ENCODE data around the gene PCNX4. TPM values are rescaled to one million over a fixed set of nuclear protein-coding genes. Genes with fewer than 3 reads are reported as not detected.

PCNX4 gene
- total RNA-seq, 3 donors from 2014 or later, result 23.7 to 32.0 (median 25.7) TPM

DNA sequence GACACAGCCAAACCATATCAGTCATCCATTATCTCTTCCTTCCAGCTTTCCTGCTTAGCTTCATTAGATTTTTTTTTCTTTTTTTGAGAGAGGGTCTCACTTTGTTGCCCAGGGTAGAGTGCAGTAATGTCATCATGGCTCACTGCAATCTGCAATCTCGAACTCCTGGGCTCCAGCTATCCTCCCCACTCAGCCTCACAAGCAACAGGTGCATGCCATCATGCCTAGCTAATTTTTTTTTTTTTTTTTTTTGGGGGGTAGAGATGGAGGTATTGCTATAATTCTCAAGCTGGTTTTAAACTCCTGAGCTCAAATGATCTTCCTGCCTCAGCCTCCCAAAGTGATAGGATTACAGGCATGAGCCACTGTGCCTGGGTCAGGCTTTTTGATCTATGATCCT lies 119.0 kb downstream of the PCNX4 start:
- TF ChIP-seq, protein P1, sequence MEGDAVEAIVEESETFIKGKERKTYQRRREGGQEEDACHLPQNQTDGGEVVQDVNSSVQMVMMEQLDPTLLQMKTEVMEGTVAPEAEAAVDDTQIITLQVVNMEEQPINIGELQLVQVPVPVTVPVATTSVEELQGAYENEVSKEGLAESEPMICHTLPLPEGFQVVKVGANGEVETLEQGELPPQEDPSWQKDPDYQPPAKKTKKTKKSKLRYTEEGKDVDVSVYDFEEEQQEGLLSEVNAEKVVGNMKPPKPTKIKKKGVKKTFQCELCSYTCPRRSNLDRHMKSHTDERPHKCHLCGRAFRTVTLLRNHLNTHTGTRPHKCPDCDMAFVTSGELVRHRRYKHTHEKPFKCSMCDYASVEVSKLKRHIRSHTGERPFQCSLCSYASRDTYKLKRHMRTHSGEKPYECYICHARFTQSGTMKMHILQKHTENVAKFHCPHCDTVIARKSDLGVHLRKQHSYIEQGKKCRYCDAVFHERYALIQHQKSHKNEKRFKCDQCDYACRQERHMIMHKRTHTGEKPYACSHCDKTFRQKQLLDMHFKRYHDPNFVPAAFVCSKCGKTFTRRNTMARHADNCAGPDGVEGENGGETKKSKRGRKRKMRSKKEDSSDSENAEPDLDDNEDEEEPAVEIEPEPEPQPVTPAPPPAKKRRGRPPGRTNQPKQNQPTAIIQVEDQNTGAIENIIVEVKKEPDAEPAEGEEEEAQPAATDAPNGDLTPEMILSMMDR (IDR thresholded peaks at IDR 0.05), result no peak
- Histone ChIP-seq H3K4me1 (ENCODE audit: low read depth) (peaks cover 16% of the 10 kb centered on the region), H3K36me3 (ENCODE audit: low read depth) (no peaks in the 10 kb centered on the region), H3K4me3 (no peak overlapping the region), H3K9me3 (no peaks in the 10 kb centered on the region)
- DNase-seq (no peak), ATAC-seq (no peak)
- intact Hi-C loops (cut with DNase I, micrococcal nuclease), result no loop called here

DNA sequence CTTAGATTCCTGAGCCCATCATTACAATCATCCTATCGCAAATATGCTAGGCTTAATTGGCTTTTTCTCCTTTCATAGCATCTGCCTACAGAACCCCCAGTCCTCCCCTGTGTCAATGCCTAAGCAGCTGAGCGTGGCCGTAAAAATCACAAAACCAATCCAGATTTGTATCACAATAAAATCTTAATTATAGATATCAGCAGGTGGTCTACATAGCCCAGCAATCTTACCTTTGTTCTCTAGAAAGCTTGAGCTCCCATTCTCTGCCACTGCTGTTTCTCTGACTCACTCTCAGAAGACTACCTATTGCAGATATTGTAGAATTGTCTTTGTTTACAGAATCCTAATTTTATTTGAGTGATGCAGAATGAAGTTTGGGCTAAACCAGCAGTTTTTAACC lies 119.4 kb downstream of the PCNX4 start:
- no peaks in the 10 kb centered on the region for H3K36me3 ChIP-seq (ENCODE audit: low read depth)
- TF ChIP-seq, protein P1 (IDR thresholded peaks at IDR 0.05), result no peak

DNA sequence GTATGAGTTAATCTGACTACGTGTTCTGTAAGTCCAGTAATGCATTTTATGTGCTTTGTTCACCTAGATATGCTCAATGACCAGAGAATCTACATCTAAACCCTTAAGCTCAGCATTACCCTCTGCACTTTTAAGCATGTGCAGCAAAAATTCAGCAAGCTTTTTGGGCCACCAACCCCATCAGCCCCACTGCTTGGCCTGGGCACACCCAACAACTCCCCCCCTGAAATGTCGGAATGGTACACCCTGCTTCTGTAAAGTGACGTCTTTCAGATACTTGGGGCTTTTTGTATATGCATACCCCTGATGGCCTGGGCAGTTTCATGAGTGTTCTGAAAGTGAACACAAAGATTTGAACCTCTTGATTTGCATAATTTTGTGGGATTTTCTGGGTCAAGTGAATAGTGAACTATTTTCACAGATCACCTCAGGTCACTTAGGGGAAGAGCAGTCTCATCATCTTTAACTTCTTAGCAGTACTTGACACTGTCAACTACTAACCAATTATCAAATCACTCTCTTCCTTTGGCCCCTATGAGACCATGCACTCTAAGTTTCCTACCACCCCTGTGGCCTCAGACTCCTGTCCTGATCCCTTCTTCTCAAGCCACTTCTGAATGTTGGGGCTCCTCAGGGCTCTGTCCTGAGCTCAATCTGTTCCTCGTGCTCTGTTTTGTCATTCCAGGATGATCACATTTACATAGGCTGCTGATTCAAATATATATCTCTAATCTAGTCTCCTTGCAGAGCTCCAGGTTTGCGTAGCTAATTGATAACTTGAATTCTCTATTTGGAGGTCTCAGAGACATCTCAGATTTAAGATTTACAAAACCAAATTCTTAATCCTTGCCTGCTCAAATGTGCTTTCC lies 121.0 kb downstream of the PCNX4 start:
- H3K36me3 ChIP-seq (ENCODE audit: low read depth), result no peaks in the 10 kb centered on the region
- DNase-seq (no peak), ATAC-seq (no peak)
- intact Hi-C loops (cut with DNase I, micrococcal nuclease), result no loop called here
- TF ChIP-seq, protein P1 (IDR thresholded peaks at IDR 0.05), result no peak
- H3K4me3 ChIP-seq, result no peak overlapping the region
- H3K9me3 ChIP-seq, result no peaks in the 10 kb centered on the region
- H3K4me1 ChIP-seq (ENCODE audit: low read depth), result peaks cover 22% of the 10 kb centered on the region

More for the DNA sequence above, 119.4 kb downstream of the PCNX4 start:
- peaks cover 19% of the 10 kb centered on the region for H3K4me1 ChIP-seq (ENCODE audit: low read depth)
- ATAC-seq, result no peak
- intact Hi-C loops (cut with DNase I, micrococcal nuclease), result no loop called here
- H3K4me3 ChIP-seq, result no peak overlapping the region
- no peaks in the 10 kb centered on the region for H3K9me3 ChIP-seq
- DNase-seq, result no peak

DNA sequence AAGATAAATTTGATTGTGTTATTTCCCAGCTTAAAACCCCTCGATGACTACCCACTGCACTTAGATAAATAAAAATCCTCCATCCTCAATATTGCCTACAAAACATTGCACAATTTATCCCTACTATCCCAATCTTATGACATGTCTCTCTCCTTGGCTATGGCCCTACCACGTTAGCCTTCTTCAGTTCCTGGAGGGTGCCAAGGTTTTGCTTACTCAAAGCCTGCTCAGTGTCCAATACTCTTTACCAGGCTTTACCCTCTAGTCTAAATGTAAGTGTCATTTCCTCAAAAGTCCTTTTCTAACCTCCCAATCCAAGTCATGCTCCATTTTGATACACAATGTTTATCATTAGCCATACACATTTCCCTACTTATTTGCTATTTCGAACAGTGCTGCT lies 122.3 kb downstream of the PCNX4 start:
- Histone ChIP-seq H3K9me3 (no peaks in the 10 kb centered on the region), H3K4me1 (ENCODE audit: low read depth) (peaks cover 22% of the 10 kb centered on the region), H3K4me3 (no peak overlapping the region), H3K36me3 (ENCODE audit: low read depth) (no peaks in the 10 kb centered on the region)
- intact Hi-C loops (cut with DNase I, micrococcal nuclease), result no loop called here
- no peak for DNase-seq
- ATAC-seq, result peak; percentile 52
- TF ChIP-seq, protein P1 (IDR thresholded peaks at IDR 0.05), result no peak

DNA sequence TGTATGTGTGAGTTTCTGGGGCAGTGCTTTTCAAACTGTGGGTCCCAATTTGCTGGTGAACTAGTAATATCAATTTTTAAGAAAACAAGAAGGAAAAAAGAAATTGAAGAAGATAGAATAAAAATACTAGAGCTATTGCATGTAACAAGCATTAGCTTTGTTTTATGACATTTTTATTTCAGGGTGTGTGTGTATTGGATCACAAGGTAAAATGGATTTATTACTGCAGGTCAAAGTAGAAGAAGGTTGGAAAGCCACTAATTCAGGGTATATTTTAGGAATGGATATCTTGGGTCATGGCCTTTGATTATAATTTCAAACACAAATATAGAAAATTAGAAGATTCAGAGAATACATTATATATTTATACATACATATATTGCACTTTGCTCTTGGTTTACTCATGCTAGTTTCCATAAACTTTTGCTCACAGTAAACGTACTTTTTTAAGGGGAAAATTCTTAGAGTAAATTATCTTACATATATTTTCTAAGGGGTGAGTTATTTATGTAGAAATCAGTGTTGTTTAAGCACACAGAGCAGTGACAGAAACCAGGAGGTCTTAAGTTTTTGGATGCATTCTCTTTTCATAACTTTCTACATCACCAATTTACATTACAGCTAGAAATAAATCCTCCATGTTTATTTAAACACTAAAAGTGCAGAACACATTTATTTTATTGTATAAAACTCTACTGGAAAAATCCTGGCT lies 122.8 kb downstream of the PCNX4 start:
- H3K4me3 ChIP-seq, result no peak overlapping the region
- no peaks in the 10 kb centered on the region for H3K9me3 ChIP-seq
- no peaks in the 10 kb centered on the region for H3K36me3 ChIP-seq (ENCODE audit: low read depth)
- intact Hi-C loops (cut with DNase I, micrococcal nuclease), result no loop called here
- DNase-seq (no peak), ATAC-seq (peak; percentile 70)
- TF ChIP-seq, protein P1 (IDR thresholded peaks at IDR 0.05), result no peak
- peaks cover 22% of the 10 kb centered on the region for H3K4me1 ChIP-seq (ENCODE audit: low read depth)

All from mucosa of descending colon (tissue), 3 donors.